Activated CD8-positive, alpha-beta T cell treated with anti-CD3 and anti-CD28 coated beads for 36 hours (primary cell): ENCODE measurements around the gene TJP2. TPM values are rescaled to one million over a fixed set of nuclear protein-coding genes. Genes with fewer than 3 reads are reported as not detected.

Experiments used
- ATAC-seq: fragments of 200-7000 bp; cut with Tn5 transposase; one replicate; pipeline ENCODE4 v1.10.0; 2021; ENCODE audit warnings: mild to moderate bottlenecking, moderate library complexity
- CTCF ChIA-PET: fragments of 350-600 bp; sonication (Branson Sonifier 250); formaldehyde crosslinking; loops from one replicate; lab custom pipeline; 2021; ENCODE audit warnings: antibody characterized with exemption; lab: Charles Lee
- POLR2A ChIA-PET: fragments of 350-600 bp; sonication (Branson Sonifier 250); formaldehyde crosslinking; loops from one replicate; lab custom pipeline; 2021; ENCODE audit warnings: antibody characterized with exemption; lab: Charles Lee
- DNase-seq: peaks from one replicate; pipeline ENCODE4 v3.0.0-alpha.2; 2020
- H3K27ac Mint-ChIP-seq: one replicate; pipeline ENCODE4 v1.8.0; 2021; ENCODE audit warnings: mild to moderate bottlenecking, mixed read lengths
- H3K27me3 Mint-ChIP-seq: one replicate; pipeline ENCODE4 v1.8.0; 2021; ENCODE audit warnings: mixed read lengths
- H3K36me3 Mint-ChIP-seq: one replicate; pipeline ENCODE4 v1.8.0; 2021; ENCODE audit warnings: low read depth, mixed read lengths
- H3K4me1 Mint-ChIP-seq: one replicate; pipeline ENCODE4 v1.8.0; 2021; ENCODE audit warnings: low read depth, mixed read lengths
- H3K4me3 Mint-ChIP-seq: one replicate; pipeline ENCODE4 v1.8.0; 2021; ENCODE audit warnings: mild to moderate bottlenecking, moderate library complexity, mixed read lengths
- H3K9me3 Mint-ChIP-seq: one replicate; pipeline ENCODE4 v1.8.0; 2021; ENCODE audit warnings: mixed read lengths
- intact Hi-C: fragments of 100-400 bp; cut with micrococcal nuclease; formaldehyde crosslinking; loops from one replicate; pipeline ENCODE4 v1.10.0; 2022
- total RNA-seq, 2 experiments: library from RNA; stranded (reverse); gene quantifications; one replicate each; pipeline ENCODE4 v1.2.3, GENCODE V29; 2021
- TF ChIP-seq, protein P1 (sequence below): fragments of 200-600 bp; IDR thresholded peaks from one replicate; pipeline ENCODE4 v1.8.0; 2022; ENCODE audit warnings: antibody characterized with exemption, mild to moderate bottlenecking

The TJP2 gene
- total RNA-seq, 2 experiments from 2014 or later: 3.7 to 3.9 TPM

DNA sequence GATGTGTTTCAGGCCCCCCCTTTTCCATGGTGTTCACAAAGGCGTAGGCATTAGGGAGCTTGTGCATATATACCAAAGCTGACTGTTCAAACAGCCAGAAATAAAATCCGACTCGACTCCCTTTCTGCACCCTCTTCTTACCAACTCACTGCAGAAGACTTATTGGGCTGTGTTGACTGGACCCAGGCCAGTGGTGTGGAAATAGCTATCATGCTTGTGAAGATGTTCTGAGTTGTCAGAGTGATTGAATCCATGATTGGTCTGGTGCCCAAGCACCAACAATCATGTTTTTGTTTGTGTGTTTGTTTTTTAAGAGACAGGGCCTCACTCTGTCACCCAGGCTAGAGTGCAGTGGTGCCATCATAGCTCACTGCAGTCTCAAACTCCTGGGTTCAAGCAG, 21.6 kb downstream of the TJP2 start:
- H3K9me3 Mint-ChIP-seq: no peaks in the 10 kb centered on the region
- intact Hi-C loops: loop anchor here (10.0 kb wide), 1 partner anchor 61 kb away; no protein-coding TSS in a partner anchor
- POLR2A ChIA-PET: no interaction called here
- TF ChIP-seq, protein P1, sequence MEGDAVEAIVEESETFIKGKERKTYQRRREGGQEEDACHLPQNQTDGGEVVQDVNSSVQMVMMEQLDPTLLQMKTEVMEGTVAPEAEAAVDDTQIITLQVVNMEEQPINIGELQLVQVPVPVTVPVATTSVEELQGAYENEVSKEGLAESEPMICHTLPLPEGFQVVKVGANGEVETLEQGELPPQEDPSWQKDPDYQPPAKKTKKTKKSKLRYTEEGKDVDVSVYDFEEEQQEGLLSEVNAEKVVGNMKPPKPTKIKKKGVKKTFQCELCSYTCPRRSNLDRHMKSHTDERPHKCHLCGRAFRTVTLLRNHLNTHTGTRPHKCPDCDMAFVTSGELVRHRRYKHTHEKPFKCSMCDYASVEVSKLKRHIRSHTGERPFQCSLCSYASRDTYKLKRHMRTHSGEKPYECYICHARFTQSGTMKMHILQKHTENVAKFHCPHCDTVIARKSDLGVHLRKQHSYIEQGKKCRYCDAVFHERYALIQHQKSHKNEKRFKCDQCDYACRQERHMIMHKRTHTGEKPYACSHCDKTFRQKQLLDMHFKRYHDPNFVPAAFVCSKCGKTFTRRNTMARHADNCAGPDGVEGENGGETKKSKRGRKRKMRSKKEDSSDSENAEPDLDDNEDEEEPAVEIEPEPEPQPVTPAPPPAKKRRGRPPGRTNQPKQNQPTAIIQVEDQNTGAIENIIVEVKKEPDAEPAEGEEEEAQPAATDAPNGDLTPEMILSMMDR: no peak
- H3K4me3 Mint-ChIP-seq: no peak overlapping the region
- DNase-seq (no peak), ATAC-seq (no peak)
- CTCF ChIA-PET: interaction anchor here (0.9 to 7.2 kb wide), 5 partner anchors 37 to 167 kb away, joined by 3 to 174 read pairs (median 9); partner anchors contain the start of gene FXN
- H3K27ac Mint-ChIP-seq: no peak overlapping the region
- H3K36me3 Mint-ChIP-seq: no peaks in the 10 kb centered on the region
- no peaks in the 10 kb centered on the region for H3K27me3 Mint-ChIP-seq
- H3K4me1 Mint-ChIP-seq: peaks cover 5% of the 10 kb centered on the region

DNA sequence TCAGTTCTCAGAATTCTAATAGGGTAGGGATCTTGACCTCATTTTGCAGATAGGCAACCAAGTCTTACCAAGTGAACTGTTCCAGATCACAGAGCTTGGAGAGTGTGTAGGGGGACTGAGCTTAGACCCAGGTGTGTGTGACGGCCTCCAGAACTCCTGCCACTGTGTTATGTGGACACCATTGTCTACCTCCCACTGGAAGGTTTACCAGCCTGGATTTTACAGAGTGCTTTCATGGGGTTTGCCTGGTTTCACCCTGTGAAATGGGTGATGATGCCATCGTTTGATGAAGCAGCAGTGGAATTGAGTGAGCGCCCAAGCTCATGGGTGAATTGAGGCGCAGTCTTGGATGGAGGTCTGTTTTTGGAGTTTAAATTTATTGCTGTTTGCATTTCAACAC, 23.6 kb downstream of the TJP2 start:
- intact Hi-C loops: loop anchor here (10.0 kb wide), 1 partner anchor 63 kb away; no protein-coding TSS in a partner anchor
- CTCF ChIA-PET: interaction anchor here (0.7 to 1.6 kb wide), 2 partner anchors 40 to 143 kb away, joined by 3 to 4 read pairs; no protein-coding TSS in a partner anchor
- no peak overlapping the region for H3K27ac Mint-ChIP-seq

DNA sequence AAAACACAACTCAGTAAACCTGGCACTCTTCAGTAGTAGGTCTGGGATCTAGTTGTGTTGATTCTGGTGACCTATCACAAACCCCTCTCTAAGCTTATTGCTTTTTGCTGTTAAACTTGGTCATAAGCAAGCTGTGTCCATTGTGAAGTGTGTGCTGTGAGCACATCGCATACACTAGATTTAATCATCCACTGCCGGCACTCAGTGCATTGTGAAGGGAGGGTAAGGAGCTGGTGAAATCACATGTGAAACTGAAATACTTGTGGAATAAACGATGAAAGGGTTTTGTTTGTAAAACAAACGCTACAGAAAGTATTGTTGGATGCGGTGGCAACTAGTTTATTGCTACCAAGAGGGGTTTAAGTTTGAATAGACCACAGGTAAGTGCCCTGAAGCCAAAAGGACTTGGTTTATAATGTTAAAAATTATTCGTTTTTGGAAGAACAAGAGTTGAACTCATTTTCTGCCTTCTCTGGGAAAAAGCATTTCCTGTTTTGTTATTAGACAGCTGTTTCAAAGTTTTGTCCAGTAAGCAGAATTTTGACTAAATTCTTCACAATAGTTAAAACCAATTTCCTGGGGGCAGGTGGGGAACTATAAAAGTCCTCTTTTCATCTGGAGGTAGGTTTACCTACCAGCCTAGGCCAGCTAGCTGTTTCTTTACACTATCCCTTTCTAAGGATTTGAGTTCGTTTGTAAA, 24.6 kb downstream of the TJP2 start:
- ATAC-seq (no peak), DNase-seq (no peak)
- intact Hi-C loops: loop anchor here (10.0 kb wide), 1 partner anchor 64 kb away; no protein-coding TSS in a partner anchor
- ChIA-PET CTCF (interaction anchor here (1.6 kb wide), 1 partner anchor 144 kb away, joined by 4 read pairs; no protein-coding TSS in a partner anchor), POLR2A (no interaction called here)
- H3K27me3 Mint-ChIP-seq: no peaks in the 10 kb centered on the region
- H3K27ac Mint-ChIP-seq: no peak overlapping the region
- H3K4me3 Mint-ChIP-seq: no peak overlapping the region
- no peaks in the 10 kb centered on the region for H3K9me3 Mint-ChIP-seq
- peaks cover 5% of the 10 kb centered on the region for H3K4me1 Mint-ChIP-seq
- H3K36me3 Mint-ChIP-seq: no peaks in the 10 kb centered on the region
- TF ChIP-seq, protein P1: no peak

More for the DNA sequence above, 23.6 kb downstream of the TJP2 start:
- Mint-ChIP-seq H3K4me1 (peaks cover 5% of the 10 kb centered on the region), H3K9me3 (no peaks in the 10 kb centered on the region), H3K27me3 (no peaks in the 10 kb centered on the region), H3K4me3 (no peak overlapping the region), H3K36me3 (no peaks in the 10 kb centered on the region)
- TF ChIP-seq, protein P1: no peak
- no peak for ATAC-seq
- DNase-seq: no peak
- POLR2A ChIA-PET: no interaction called here

DNA sequence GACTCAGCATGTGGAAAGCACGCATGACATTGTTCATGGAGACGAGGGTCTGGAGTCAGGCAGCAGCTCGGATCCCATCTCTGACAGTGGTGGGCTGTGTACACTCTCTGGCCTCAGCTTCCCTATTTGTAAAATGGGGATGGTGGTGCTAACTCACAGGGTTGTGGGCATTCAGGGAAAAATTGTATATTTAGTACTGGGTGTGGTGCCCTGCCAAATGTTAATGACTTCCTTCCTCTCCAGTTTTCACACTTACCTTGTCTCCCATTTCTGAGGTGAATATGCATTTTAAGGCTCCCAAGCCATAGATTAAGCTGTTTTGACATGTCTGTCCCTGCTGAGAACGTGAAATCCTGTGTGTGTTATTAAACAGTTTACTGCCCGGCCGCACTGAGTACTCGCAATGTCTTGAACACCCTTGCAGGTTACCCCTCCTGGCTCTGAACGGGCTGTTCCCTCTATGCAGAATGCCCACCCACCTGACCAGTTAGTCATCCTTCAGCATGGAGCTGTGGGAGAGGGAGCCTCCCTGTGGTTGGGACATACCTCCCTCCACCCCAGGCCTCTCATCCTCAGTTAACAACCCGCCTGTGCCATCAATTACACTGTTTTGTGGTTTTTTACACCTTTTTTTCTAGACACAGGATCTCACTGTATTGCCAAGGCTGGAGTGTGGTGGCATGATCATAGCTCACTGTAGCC, 25.8 kb downstream of the TJP2 start:
- intact Hi-C loops: loop anchor here (10.0 kb wide), 1 partner anchor 65 kb away; no protein-coding TSS in a partner anchor
- TF ChIP-seq, protein P1: no peak
- ChIA-PET CTCF (interaction anchor here (1.1 kb wide), 1 partner anchor 146 kb away, joined by 4 read pairs; no protein-coding TSS in a partner anchor), POLR2A (no interaction called here)
- ATAC-seq (no peak), DNase-seq (no peak)
- Mint-ChIP-seq H3K27me3 (no peaks in the 10 kb centered on the region), H3K36me3 (no peaks in the 10 kb centered on the region), H3K27ac (no peak overlapping the region), H3K4me3 (no peak overlapping the region), H3K9me3 (no peaks in the 10 kb centered on the region), H3K4me1 (peaks cover 5% of the 10 kb centered on the region)
